T follicular helper cell (primary cell): ENCODE results near the gene TAOK2.

Source experiments
- DNase-seq: peaks from one replicate; pipeline ENCODE4 v3.0.0-alpha.2; 2020; ENCODE audit warnings: low read depth

Gene TAOK2

GRCh38 chr16:29963021-29963743 lies 10.5 kb upstream of the TAOK2 start:
- no peak for DNase-seq

GRCh38 chr16:29968205-29968604 lies 5.5 kb upstream of the TAOK2 start:
- no peak for DNase-seq

DNA sequence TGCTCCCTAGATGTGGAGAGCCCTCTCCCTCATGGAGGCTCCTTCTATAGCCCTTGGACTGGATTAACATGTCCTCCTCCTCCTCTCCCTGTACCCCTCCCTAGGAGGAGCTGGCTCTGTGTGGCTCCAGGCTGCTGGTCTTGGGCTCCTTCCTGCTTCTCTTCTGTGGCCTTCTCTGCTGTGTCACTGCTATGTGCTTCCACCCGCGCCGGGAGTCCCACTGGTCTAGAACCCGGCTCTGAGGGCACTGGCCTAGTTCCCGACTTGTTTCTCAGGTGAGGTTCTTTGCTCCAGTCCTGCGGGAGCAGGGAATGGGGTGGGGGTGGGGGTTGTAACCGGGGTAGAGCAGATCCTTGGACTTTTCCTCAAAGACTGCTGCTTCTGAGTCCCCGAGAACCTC lies 2.4 kb upstream of the TAOK2 start:
- DNase-seq = no peak

- no peak for DNase-seq
Observed at GRCh38 chr16:29972500-29972899, 1.2 kb upstream of the TAOK2 start.

GRCh38 chr16:29972992-29973383 lies 680 bp upstream of the TAOK2 start:
- no peak for DNase-seq

DNA sequence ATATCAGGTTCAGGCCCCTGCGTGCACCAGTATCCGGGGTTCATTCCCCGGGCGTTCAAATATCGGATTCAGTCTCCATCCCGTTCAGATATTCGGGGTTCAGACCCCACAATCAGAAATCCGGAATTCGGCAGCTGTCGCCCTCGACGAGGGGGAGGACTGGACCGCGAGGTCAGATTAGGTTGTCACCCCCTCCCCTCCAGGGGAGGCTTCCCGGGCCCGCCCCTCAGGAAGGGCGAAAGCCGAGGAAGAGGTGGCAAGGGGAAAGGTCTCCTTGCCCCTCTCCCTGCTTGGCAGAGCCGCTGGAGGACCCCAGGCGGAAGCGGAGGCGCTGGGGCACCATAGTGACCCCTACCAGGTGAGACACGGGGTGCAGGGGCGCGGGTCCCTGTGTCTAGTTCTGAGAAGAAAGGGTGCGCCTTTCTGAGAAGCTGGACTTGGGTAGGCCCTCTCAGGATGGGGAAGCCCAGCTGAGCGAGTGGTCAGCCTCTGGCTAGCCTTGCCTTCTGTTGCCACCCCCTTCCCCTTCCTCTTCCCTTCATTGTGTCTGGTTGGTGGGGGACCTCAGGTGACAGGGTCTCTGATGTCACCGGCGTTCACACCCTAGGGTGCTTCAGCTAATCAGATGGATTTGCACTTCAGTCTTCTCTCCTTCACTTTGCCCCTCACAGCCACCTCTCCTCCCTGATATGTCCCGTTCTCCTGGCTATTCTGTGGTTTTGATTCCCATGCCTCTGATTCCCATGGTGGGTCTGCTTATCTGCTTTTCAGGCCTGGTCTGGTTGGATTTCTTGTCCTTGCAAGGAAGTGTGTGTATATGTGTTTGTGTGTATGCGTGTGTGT lies 844 bp downstream of the TAOK2 start:
- DNase-seq = no peak

DNA sequence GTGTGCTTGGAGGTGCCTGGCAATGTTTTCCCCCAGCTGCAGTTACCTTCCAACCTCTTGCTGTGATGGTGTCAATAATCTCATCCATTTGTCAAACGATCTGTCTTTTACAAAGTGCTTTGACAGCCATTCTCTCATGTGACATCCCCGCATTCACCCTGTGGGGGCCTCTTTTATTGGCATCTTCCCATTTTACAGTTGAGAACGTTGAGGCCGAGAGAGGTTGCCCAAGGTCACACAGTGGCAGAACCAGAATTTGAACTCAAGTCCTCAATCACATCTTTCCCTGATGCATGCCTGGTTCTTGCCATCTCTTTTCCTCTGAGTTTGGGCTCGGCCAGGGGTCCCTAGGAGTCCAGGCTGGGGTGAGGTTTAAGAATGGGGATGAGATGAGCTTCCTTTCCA lies 1.5 kb downstream of the TAOK2 start:
- DNase-seq = no peak

GRCh38 chr16:29975811-29976511 lies 2.3 kb downstream of the TAOK2 start:
- DNase-seq = no peak

DNA sequence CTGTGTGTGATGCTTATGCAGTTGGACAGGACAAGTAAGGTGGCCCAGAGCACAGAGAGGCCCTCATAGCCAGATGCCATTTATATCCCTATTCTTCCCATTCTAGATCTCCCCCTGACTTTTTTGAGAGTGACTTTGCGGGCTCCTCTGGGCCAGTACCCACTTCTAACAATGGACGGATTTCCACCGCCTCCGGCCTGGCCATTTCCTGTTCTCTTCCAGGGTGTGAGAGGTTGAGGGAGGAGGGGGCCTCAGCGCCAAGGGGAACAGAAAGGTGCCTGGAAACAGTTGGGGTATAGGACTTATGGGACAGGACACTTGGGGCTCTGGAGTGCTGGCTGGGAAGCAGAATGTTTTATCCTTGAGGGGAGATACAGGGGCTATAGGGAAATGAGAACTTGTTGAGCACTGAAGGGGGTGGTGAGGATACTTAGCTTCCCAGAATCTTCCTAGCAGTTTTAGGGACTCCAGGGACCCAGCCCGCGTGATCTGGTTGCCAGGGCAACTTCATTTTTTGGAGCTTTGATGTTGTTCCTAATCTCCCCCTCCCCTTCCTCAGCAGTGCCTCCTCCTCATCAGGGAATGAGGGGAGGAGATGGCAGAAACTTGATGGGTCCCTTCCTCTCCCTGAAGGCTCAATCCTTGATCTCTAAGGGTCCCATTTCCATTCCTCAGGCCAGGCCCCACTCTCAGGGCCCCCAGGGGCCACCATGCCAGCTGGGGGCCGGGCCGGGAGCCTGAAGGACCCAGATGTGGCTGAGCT lies 3.6 kb downstream of the TAOK2 start:
- no peak for DNase-seq

DNA sequence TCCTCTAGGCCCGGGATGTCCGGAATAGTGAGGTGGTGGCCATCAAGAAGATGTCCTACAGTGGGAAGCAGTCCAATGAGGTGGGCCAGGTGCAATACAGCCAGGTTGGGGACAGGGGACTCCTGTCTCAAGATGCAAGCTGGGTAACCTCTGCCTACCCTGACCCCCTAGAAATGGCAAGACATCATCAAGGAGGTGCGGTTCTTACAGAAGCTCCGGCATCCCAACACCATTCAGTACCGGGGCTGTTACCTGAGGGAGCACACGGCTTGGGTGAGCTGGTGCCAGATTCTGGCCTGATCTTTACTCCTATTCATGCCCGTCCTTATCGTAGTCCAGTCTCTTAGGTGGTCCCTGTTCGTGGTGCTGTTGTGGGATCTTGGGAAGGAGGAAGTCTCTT lies 4.4 kb downstream of the TAOK2 start:
- DNase-seq = no peak

- DNase-seq = no peak
Observed at GRCh38 chr16:29978564-29979270, 5.0 kb downstream of the TAOK2 start.

DNA sequence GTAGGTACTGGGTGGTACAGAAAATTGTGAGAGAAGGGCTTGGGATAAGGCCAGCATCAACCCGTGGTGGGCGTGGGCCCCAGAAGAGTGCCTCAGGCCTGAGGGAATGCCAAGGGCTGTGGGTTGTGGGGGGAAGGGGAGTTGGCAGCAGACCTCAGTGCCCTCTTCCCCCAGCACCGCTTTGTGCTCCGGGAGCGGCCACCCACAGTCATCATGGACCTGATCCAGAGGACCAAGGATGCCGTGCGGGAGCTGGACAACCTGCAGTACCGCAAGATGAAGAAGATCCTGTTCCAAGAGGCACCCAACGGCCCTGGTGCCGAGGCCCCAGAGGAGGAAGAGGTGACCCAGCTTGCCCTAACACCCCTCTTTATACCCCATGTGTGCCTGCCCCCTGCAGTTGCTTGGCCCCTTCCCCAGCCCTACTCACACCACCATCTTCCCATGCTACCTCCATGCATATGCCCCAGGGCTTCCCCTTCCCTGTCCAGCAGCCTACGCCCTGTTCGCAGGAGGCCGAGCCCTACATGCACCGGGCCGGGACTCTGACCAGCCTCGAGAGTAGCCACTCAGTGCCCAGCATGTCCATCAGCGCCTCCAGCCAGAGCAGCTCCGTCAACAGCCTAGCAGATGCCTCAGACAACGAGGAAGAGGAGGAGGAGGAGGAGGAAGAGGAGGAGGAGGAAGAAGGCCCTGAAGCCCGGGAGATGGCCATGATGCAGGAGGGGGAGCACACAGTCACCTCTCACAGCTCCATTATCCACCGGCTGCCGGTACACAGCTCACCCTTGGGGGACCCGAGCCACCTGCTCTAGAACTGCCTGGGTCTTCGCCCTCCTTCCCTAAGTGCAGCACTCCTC lies 9.1 kb downstream of the TAOK2 start:
- no peak for DNase-seq

- no peak for DNase-seq
Observed at GRCh38 chr16:29983420-29984136, 9.9 kb downstream of the TAOK2 start.

- DNase-seq = no peak
Observed at GRCh38 chr16:29984137-29984763, 10.6 kb downstream of the TAOK2 start.

DNA sequence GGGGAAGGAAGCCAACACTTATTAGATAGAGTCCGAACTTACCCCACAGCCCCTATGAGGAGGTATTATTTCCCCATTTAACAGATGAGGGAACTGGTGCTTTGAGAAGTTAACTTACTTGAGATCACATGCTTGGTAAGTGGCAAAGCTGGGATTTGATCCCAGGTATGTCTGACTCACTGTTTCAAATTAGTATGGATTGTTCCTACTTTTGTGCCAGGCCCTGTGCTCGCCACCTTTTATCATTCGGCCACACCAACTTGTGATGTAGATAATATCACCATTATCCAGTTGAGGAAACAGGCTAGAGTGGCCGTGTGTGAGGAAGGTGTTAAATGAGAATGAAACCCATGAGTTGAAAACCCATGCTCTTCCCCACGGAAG lies 11.1 kb downstream of the TAOK2 start:
- no peak for DNase-seq

DNA sequence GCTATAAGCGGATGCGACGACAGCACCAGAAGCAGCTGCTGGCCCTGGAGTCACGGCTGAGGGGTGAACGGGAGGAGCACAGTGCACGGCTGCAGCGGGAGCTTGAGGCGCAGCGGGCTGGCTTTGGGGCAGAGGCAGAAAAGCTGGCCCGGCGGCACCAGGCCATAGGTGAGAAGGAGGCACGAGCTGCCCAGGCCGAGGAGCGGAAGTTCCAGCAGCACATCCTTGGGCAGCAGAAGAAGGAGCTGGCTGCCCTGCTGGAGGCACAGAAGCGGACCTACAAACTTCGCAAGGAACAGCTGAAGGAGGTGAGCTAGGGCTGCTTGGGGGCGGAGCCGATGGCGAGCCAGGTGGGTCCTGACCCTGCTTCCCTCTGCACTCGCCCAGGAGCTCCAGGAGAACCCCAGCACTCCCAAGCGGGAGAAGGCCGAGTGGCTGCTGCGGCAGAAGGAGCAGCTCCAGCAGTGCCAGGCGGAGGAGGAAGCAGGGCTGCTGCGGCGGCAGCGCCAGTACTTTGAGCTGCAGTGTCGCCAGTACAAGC lies 11.7 kb downstream of the TAOK2 start:
- no peak for DNase-seq

DNA sequence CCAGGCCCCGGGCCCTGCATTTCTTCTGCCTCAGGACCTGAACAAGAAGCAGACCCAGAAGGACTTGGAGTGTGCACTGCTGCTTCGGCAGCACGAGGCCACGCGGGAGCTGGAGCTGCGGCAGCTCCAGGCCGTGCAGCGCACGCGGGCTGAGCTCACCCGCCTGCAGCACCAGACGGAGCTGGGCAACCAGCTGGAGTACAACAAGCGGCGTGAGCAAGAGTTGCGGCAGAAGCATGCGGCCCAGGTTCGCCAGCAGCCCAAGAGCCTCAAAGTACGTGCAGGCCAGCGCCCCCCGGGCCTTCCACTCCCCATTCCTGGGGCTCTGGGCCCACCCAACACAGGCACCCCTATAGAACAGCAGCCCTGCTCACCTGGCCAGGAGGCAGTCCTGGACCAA lies 12.6 kb downstream of the TAOK2 start:
- no peak for DNase-seq

- DNase-seq = no peak
Observed at GRCh38 chr16:29986931-29987330, 13.3 kb downstream of the TAOK2 start.
